ENCODE data around the gene TSPAN18. TPM values are rescaled to one million over a fixed set of nuclear protein-coding genes. Genes with fewer than 3 reads are reported as not detected.

Gene TSPAN18
- total RNA-seq, 4 donors from 2014 or later = 0.34 to 11.5 (median 2.7) TPM

DNA sequence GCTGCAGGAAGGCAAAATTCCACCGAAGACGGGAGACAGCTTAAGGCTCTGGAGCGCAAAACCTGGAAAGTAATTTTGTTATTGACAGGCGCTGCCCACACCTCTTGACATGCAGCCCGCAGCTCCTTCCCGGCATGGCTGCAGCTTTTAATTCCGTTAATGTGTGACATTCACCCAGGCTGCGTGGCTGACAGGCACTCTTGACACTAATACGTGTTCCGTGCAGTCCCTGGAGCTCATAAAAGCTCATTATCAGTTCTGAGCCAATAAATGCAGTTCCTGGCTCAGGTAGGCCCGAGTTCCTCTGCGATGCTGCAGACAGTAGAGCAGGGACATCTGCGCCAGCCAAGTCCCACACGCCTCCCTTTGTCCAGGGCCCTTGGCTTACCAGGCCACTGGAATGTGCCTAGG lies 34.8 kb downstream of the TSPAN18 start:
- TF ChIP-seq, protein P1, sequence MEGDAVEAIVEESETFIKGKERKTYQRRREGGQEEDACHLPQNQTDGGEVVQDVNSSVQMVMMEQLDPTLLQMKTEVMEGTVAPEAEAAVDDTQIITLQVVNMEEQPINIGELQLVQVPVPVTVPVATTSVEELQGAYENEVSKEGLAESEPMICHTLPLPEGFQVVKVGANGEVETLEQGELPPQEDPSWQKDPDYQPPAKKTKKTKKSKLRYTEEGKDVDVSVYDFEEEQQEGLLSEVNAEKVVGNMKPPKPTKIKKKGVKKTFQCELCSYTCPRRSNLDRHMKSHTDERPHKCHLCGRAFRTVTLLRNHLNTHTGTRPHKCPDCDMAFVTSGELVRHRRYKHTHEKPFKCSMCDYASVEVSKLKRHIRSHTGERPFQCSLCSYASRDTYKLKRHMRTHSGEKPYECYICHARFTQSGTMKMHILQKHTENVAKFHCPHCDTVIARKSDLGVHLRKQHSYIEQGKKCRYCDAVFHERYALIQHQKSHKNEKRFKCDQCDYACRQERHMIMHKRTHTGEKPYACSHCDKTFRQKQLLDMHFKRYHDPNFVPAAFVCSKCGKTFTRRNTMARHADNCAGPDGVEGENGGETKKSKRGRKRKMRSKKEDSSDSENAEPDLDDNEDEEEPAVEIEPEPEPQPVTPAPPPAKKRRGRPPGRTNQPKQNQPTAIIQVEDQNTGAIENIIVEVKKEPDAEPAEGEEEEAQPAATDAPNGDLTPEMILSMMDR (IDR thresholded peaks at IDR 0.05; ENCODE audit: low read depth) = no peak

DNA sequence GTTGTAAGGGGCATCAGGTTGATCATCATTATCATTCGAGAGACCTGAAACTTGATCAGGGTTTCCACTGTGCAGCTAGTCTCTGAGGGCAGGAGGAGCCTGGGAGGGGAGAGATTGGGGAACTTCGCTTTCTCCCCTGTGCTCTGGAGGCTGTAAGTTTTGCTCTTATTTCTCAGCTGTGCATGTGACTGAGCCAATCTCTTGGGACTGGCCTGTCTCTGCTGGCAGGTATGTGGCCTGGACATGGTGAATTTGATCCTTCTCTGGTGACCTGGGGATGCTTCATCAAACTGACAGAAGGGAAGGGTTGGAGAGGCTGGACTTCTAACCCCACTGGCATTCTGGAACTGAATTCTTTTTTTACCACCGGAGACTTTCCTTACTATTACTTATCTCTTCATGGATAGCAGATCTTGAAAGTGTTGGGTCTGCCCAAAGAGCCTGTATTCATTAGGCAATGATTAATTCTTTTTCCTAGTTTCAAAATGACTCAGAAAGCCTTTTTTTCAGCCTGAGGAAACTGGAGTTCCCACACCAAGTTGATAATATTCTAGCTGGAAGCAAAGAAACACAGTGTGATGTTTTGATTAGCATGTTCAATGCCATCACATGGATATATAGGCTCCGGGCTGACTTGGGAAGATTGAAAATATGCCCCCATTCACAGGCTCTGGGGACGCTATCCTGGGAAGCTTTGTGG lies 36.5 kb downstream of the TSPAN18 start:
- TF ChIP-seq, protein P1 (IDR thresholded peaks at IDR 0.05; ENCODE audit: low read depth) = no peak

DNA sequence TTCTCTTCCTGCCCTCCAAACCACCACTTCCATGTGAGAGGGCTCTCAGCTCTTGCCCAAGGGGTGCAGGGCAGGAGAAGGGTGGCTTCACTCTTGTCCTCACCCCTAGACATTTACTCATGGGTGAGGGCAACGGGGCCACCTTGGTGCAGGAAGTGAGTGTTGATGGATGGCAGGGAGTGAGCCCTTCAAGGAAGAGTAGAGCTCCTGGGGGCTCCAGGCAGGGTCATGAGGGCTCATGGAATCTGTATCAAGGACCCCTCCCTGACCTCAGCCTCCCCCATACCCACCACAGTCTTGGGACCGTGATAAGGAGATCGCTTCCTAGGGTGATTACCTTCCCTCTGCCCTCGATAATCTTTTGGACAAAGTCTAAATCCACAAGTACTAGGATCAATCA lies 37.8 kb downstream of the TSPAN18 start:
- TF ChIP-seq, protein P1 (IDR thresholded peaks at IDR 0.05; ENCODE audit: low read depth) = no peak

DNA sequence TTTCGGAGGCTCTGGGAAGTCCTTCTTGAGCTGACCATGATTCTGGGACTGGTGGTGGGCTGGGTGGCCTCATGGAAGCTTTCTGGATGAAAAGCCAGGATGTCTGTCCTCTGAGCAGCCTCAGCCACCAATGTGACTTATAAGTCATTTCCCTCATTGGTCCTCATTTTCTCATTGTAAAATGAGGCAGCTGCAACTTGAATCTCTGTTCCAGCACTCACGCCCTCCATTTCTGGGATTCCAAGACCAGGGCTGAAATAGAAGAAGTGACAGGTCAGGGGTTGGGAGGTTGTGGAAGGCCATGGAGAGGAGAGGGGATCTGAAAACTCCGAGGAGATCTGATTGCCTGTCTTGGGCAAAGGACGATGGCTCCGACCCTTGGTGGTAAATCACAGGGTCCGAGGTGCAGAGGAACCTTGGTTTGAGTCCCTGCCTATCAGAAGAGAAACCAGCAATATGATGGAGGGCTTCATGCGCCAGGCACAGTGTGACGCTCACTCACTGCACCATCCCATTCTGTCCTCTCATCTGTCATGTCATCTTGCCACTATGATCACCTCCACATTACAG lies 38.3 kb downstream of the TSPAN18 start:
- TF ChIP-seq, protein P1 (IDR thresholded peaks at IDR 0.05; ENCODE audit: low read depth) = no peak

DNA sequence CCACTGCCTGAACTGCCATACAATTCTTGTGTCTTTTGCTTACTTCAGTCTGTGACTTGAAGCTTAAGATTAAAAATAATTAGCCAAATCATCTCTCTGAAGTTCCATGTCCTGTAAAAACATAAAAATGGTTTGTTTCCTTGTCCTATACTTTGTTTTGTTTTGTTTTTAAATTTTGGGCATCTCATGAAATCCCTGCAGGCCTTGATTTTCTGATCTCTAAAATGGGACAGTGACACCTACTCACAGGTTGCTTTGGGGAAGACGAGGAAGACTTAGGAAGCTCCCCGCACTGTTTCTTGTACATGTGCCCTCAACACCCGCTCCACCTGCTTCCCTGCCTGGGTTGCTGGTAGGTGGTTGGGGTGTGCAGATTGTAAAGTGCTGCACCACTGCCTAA lies 38.9 kb downstream of the TSPAN18 start:
- TF ChIP-seq, protein P1 (IDR thresholded peaks at IDR 0.05; ENCODE audit: low read depth) = no peak

DNA sequence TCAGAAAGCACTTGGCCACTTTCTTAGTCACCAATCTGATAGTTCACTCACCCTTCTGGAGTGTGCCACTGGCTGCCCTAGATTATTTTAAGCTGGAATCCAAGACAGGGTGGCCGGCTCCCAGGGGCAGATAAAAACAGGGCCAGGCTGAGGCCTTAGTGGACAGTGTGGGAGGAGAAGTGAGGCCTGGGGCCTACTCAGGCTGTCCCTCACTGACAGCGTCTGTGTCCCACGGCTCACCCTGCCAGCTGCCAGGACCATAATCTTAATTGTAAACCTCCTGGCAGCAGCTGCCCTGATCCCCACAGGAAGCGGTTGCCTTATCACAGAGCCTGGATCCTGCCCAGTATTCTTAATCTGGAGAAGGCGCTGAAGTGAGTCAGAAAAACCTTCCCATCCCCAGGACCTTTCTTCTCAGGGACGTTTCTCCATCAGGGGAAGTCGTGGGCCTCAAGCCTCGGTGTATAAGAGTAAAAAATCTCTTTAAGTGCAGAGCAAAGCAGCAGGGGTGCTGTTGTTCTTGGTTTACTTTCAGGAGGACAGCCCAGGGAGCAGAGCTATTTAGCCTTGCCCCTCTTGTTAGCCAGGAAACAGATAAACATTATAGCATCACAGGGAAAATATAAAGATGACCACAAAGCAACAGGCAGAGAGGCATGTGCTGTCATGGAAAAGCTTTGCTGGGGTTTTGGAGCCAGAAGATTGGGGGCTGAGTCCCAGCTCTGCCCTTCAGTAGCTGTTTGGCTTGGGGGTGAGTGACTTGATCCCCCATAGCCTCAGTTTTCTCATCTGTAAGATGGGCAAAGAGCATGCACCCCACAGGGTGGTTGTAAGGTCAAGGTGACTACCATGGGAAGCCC lies 39.6 kb downstream of the TSPAN18 start:
- TF ChIP-seq, protein P1 (IDR thresholded peaks at IDR 0.05; ENCODE audit: low read depth) = no peak

DNA sequence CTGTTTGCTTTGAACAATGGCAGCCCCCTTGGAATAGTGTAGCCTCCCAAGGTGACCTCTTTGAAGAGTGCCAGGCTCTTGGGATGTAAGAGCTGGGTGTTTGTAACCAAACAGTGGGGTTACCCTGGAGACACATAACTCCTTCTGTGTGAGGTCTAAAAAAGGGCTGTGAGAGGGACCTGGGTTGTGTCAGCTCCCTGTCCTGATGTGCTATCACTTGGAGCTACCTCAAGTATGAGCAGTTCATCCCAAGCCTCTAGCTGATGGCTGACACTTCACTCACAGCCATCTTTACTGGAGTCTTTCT lies 40.2 kb downstream of the TSPAN18 start:
- TF ChIP-seq, protein P1 (IDR thresholded peaks at IDR 0.05; ENCODE audit: low read depth) = no peak
